ENCODE results near the gene CDKAL1. TPM values are rescaled to one million over a fixed set of nuclear protein-coding genes. Genes with fewer than 3 reads are reported as not detected.
"Not testable (repeated sequence)": the region's sequence is repeated elsewhere in the genome, so short reads cannot be mapped to it uniquely, and the experiment has no call there.

CDKAL1 gene
- total RNA-seq, 1 donor from 2014 or later, result 29.5 TPM

GRCh38 chr6:20706238-20706938 lies 172.1 kb downstream of the CDKAL1 start:
- intact Hi-C loops (cut with micrococcal nuclease), result no loop called here

GRCh38 chr6:20706939-20707485 lies 172.8 kb downstream of the CDKAL1 start:
- intact Hi-C loops (cut with micrococcal nuclease), result no loop called here

DNA sequence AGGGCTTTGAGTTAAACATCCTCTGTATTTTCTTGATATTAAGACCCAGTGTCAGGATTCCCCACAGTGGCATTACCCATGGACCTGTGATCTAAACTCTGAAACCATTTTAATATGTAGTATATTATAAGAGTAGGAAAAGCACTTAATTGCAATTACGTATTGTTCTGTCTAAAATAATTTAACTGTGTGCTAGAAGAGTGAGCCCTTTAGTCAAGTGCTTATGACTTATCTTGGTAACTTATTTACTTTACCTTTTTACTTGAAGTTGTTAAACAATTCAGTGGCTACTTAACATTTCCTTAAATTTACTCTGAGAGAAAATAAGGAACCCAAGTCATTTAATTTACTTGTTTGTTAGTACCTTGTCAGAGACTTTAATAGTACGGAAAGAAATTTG lies 173.6 kb downstream of the CDKAL1 start:
- intact Hi-C loops (cut with micrococcal nuclease), result no loop called here

GRCh38 chr6:20708367-20709124 lies 174.3 kb downstream of the CDKAL1 start:
- intact Hi-C loops (cut with micrococcal nuclease), result no loop called here

DNA sequence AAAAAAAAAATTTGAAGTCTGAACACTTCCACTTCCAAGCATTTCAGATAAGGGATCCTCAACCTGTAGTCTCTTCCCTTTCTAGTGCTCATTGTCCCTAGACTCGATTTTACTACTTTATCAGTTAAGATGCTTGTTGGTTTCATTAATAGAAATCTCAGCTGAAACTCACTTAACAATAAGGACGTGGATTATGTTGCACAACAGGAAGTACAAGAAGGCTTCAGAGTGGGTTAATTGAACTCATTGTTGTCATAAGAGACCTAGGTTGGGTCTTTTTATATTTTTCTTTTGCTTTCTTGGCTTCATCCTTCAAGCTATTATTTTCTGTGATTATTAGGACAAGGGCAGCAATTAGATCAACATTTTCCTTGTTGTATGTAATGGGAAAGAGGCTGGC lies 175.2 kb downstream of the CDKAL1 start:
- intact Hi-C loops (cut with micrococcal nuclease), result no loop called here

GRCh38 chr6:20710341-20710740 lies 176.1 kb downstream of the CDKAL1 start:
- intact Hi-C loops (cut with micrococcal nuclease), result no loop called here

DNA sequence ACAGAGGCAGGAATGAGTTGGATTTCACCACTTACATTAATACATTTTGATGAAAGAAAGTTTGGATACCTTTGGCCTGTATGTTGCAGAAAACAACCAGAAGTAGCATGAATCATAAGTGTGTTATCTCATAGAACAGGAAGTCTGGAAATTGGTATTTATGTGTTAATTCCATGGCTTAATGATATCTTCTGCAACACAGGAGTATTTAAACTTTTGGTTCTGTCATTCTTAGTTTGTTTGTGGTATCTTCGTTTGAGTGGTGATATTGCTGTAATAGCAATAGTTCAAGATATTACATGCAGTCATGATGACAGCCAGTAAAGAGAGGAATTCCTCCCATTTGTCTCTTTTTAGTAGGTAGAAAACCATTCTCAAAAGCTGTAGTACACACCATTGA lies 177.3 kb downstream of the CDKAL1 start:
- intact Hi-C loops (cut with micrococcal nuclease), result no loop called here

- intact Hi-C loops (cut with micrococcal nuclease), result no loop called here
Observed at GRCh38 chr6:20712011-20712410, 177.8 kb downstream of the CDKAL1 start.

GRCh38 chr6:20715135-20715806 lies 181.0 kb downstream of the CDKAL1 start:
- intact Hi-C loops (cut with micrococcal nuclease), result no loop called here

DNA sequence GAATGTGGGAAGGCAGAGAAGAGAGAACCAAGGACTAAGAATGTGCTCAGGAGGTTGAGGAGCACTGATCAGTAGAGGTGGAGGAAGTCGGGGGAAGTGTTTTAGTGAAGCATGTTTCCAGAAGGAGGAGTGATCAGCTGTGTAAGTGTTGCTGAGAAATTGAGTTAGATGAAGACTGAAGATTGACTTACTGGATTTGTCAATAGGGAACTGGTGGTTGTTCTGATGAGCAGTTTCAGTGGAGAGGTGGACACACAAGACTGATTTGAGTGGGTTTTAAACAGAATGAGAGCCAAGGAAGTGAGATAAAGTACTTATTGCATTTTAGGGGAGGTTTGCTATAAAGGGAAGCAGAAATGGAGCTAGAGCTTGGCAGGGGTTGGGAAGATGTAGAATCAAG lies 182.6 kb downstream of the CDKAL1 start:
- intact Hi-C loops (cut with micrococcal nuclease), result no loop called here

DNA sequence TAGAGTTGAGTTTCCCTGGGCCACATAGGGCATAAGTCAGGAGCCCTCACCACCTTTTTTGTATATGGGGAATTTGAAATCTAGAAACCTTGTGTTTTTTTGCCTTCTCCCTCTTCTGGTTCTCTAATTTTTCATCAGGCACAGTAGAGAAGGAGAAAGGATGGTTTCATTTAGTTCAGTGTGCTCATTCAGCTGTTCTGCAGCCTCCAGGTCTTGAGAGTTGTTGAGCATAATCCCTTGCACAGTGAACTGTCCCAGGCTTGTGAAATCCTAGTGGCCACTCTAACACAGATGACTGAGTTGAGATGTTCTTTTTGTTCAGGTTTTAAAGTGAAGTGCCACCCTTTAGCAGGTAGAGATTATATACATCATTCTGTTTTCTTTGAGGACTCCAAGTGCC lies 183.5 kb downstream of the CDKAL1 start:
- intact Hi-C loops (cut with micrococcal nuclease), result no loop called here

GRCh38 chr6:20718705-20719653 lies 184.7 kb downstream of the CDKAL1 start:
- intact Hi-C loops (cut with micrococcal nuclease), result no loop called here

- intact Hi-C loops (cut with micrococcal nuclease), result no loop called here
Observed at GRCh38 chr6:20719980-20720379, 185.7 kb downstream of the CDKAL1 start.

- intact Hi-C loops (cut with micrococcal nuclease), result not testable (repeated sequence)
Observed at GRCh38 chr6:20721121-20721520, 186.9 kb downstream of the CDKAL1 start.

GRCh38 chr6:20722455-20722854 lies 188.2 kb downstream of the CDKAL1 start:
- intact Hi-C loops (cut with micrococcal nuclease), result no loop called here

DNA sequence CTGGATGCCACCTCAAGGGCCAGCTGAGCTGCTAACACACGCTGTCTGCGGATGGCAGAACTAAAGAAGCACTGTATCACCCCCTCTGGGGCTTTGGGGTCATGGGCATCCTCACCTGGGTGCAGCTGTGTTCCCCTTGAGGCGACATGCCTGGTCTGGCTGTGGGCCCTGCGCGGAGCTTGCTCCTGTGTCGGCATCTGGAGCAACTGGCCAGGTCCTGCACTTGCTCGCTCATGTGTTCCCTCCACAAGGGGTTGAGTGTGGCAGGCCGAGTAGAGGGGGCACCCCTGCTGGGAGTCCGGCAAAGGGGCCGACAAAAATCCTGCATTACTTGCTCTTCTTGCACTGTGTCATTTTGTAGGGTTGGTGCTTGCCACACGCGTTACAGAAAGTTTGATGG lies 189.0 kb downstream of the CDKAL1 start:
- intact Hi-C loops (cut with micrococcal nuclease), result no loop called here

DNA sequence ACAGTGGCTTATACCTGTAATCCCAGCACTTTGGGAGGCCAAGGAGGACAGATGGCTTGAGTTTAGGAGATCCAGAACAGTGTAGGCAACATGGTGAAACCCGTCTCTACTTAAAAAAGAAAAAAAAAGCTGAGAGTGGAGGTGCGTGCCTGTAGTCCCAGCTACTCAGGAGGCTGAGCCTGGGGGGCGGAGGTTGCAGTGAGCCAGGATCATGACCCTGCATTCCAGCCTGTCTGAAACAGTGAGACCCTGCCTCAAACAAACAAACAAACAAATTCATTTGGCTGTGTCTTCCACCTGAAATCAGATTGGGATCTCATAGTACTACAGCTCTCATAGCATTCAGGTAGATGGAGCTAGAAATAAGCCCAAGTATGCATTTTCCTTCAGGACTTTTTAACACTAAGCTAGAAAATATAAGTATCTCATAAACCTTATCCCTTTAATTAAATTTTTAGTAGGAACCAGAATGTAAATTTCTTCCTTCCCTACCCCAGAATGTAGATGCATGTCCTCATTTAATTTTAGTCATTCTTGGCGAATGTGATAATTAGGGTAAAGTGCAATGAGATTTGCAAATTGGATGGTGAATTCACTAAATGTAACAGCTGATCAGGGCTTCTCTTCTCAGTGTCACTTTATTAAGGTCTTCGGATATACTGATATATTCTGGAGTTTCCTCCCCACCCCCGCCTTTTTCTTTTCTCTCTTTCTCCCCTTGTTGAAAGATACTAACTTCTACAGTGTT lies 190.4 kb downstream of the CDKAL1 start:
- intact Hi-C loops (cut with micrococcal nuclease), result no loop called here

DNA sequence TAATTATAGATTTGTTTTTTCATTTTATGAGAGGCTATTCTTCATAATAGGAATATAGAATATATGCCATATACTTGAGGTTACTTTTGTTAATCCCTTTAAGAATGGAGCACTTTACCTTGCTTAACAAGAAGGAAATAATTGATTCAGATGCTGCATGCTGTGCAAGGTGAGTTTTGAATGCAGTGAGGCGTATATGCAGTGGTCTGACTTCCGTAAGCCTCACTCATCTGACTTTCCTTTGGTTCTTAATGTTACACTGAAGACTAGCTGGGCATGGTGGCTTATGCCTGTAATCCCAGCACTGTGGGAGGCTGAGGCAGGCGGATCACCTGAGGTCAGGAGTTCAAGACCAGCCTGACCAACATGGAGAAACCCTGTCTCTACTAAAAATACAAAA lies 191.0 kb downstream of the CDKAL1 start:
- intact Hi-C loops (cut with micrococcal nuclease), result not testable (repeated sequence)

GRCh38 chr6:20729086-20729485 lies 194.8 kb downstream of the CDKAL1 start:
- intact Hi-C loops (cut with micrococcal nuclease), result no loop called here

DNA sequence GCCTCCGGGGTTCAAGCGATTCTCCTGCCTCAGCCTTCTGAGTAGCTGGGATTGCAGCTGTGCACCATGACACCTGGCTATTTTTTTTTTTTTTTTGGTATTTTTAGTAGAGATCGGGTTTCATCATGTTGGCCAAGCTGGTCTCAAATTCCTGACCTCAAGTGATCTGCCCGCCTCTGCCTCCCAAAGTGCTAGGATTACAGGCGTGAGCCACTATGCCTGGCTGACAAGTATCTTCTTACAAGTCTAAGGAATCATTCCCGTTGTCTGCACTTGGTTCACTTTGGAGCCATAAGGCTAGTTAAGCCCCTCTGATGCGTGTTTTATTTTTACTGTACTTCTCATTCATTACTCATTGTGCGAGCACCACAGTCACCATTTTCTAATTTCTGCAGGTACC lies 198.1 kb downstream of the CDKAL1 start:
- intact Hi-C loops (cut with micrococcal nuclease), result not testable (repeated sequence)

Data from T-helper 2 cell treated with Interferon-gamma antibody and Interleukin-4, amounts not matched to agents 100 ng/mL and 5 ng/mL, for 36 hours (primary cell).